HL-60 (cell line): ENCODE data around the gene PRDX2.
A peak's percentile ranks its signal among the peaks of the same experiment; 100 is the strongest.

ENCODE experiments used
- DNase-seq, 2 experiments: peaks; one replicate each; pipeline ENCODE4 v3.0.0-alpha.2; 2010 to 2020; ENCODE audit warnings: low read depth in 1 of 2, low spot score in 1 of 2
- H3K27ac ChIP-seq: fragments of 250-450 bp; sonication (Bioruptor Pico); replicated peaks from 2 replicates; pipeline ENCODE4 v1.5.1; 2020; ENCODE audit warnings: mild to moderate bottlenecking, moderate library complexity
- H3K27me3 ChIP-seq: fragments of 250-450 bp; sonication (Bioruptor Pico); 2 replicates; pipeline ENCODE4 v1.5.1; 2021; ENCODE audit warnings: mild to moderate bottlenecking, moderate library complexity; ENCODE audit not compliant: insufficient read depth, poor library complexity, severe bottlenecking
- H3K4me3 ChIP-seq: replicated peaks from 2 replicates; pipeline ENCODE4 v1.5.1; 2011; ENCODE audit warnings: mild to moderate bottlenecking, control low read depth, low read length; ENCODE audit not compliant: insufficient read depth
- GABPA ChIP-seq: IDR thresholded peaks from 2 replicates; pipeline ENCODE4 v1.6.1; 2012; ENCODE audit warnings: low read depth
- POLR2AphosphoS5 ChIP-seq: IDR thresholded peaks from 2 replicates; pipeline ENCODE4 v1.6.1; 2012; ENCODE audit warnings: low read depth
- SPI1 ChIP-seq: IDR thresholded peaks from 2 replicates; pipeline ENCODE4 v1.6.1; 2012; ENCODE audit warnings: low read depth, mild to moderate bottlenecking, borderline replicate concordance
- TF ChIP-seq, protein P1 (sequence below): IDR thresholded peaks from 2 replicates; pipeline ENCODE4 v1.6.1; 2012; ENCODE audit warnings: low read depth; ENCODE audit not compliant: insufficient replicate concordance
- TF ChIP-seq, protein P2 (sequence below): IDR thresholded peaks from one replicate; pipeline ENCODE4 v1.5.1; 2011; ENCODE audit warnings: low read length, control low read depth, inconsistent platforms; ENCODE audit not compliant: insufficient read depth

Gene PRDX2

DNA sequence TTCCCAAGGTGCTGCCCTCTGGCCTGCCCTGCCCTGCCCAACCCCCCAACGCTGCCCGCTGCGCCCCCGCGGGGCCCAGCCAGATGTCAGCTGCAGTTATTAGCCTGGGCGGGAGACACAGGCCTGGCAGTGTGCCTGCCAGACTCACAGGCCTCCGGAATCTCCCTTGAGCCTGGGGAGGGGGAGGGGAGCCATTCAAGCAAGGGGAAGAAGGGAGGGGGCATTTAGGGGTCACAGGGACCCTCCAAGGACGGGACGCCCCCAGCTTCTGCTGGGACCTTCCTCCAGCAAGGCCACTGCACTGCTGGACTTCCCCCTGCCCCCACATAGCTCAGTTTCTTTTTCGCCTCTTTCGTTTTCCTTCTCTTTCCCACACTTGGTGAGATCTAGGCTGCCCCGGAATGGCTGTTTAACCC, 12.9 kb downstream of the PRDX2 start:
- TF ChIP-seq POLR2AphosphoS5: peak; percentile 63
- TF ChIP-seq, protein P1, sequence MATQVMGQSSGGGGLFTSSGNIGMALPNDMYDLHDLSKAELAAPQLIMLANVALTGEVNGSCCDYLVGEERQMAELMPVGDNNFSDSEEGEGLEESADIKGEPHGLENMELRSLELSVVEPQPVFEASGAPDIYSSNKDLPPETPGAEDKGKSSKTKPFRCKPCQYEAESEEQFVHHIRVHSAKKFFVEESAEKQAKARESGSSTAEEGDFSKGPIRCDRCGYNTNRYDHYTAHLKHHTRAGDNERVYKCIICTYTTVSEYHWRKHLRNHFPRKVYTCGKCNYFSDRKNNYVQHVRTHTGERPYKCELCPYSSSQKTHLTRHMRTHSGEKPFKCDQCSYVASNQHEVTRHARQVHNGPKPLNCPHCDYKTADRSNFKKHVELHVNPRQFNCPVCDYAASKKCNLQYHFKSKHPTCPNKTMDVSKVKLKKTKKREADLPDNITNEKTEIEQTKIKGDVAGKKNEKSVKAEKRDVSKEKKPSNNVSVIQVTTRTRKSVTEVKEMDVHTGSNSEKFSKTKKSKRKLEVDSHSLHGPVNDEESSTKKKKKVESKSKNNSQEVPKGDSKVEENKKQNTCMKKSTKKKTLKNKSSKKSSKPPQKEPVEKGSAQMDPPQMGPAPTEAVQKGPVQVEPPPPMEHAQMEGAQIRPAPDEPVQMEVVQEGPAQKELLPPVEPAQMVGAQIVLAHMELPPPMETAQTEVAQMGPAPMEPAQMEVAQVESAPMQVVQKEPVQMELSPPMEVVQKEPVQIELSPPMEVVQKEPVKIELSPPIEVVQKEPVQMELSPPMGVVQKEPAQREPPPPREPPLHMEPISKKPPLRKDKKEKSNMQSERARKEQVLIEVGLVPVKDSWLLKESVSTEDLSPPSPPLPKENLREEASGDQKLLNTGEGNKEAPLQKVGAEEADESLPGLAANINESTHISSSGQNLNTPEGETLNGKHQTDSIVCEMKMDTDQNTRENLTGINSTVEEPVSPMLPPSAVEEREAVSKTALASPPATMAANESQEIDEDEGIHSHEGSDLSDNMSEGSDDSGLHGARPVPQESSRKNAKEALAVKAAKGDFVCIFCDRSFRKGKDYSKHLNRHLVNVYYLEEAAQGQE: no peak
- H3K4me3 ChIP-seq: peak overlapping the region; percentile 42
- peak in 1 of 2 experiments; percentile 77 for DNase-seq
- peak overlapping the region; percentile 95 for H3K27ac ChIP-seq
- H3K27me3 ChIP-seq: no peaks in the 10 kb centered on the region

DNA sequence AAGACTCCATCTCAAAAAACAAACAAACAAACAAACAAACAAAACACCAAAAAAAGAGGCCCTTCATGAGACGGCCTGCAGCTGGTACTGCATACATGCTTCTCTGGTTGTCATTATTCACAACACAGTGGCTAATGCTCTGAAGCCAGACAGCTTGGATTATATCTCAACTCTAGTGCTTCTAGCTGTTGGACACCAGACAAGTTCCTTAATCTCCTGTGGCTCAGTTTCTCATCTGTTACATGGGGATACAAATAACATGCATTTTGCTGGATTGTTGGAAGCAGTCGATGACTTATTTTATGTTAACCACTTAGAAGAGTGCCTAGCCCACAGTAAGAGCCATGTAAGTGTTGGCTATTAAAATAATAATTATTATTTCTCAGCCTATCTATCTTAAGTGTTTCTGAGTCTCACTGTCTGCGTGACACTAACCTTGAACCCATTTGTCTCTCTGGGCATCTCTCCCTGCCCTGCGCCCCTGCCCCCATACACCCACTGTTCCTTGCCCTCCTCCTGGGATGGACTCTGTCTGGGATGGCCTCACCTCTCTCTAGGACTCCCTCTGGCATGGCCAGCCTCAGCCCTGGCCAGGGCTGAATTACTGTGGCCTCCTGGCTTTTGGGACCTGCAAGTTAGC, 13.4 kb downstream of the PRDX2 start:
- Histone ChIP-seq H3K4me3 (no peak overlapping the region), H3K27ac (peak overlapping the region; percentile 95)

DNA sequence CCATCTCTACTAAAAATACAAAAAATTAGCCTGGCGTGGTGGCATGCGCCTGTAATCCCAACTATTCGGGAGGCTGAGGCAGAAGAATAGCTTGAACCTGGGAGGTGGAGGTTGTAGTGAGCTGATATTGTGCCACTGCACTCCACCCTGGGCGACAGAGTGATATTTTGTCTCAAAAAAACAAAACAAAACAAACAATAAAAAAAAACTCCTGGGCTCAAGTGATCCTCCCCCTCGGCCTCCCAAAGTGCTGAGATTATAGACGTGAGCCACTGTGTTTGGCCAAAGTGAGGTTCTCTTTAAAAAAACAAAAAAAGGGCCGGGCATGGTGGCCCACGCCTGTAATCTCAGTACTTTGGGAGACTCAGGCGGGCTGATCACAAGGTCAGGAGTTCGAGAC, 14.1 kb downstream of the PRDX2 start:
- Histone ChIP-seq H3K27ac (peak overlapping the region; percentile 95), H3K4me3 (no peak overlapping the region), H3K27me3 (no peaks in the 10 kb centered on the region)
- TF ChIP-seq SPI1 (no peak), GABPA (no peak)
- no peak for DNase-seq

More for the DNA sequence above, 13.4 kb downstream of the PRDX2 start:
- no peak for TF ChIP-seq SPI1
- TF ChIP-seq, protein P1: no peak
- TF ChIP-seq GABPA: no peak
- no peak for TF ChIP-seq POLR2AphosphoS5
- TF ChIP-seq, protein P2, sequence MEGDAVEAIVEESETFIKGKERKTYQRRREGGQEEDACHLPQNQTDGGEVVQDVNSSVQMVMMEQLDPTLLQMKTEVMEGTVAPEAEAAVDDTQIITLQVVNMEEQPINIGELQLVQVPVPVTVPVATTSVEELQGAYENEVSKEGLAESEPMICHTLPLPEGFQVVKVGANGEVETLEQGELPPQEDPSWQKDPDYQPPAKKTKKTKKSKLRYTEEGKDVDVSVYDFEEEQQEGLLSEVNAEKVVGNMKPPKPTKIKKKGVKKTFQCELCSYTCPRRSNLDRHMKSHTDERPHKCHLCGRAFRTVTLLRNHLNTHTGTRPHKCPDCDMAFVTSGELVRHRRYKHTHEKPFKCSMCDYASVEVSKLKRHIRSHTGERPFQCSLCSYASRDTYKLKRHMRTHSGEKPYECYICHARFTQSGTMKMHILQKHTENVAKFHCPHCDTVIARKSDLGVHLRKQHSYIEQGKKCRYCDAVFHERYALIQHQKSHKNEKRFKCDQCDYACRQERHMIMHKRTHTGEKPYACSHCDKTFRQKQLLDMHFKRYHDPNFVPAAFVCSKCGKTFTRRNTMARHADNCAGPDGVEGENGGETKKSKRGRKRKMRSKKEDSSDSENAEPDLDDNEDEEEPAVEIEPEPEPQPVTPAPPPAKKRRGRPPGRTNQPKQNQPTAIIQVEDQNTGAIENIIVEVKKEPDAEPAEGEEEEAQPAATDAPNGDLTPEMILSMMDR: no peak
- H3K27me3 ChIP-seq: no peaks in the 10 kb centered on the region
- DNase-seq: no peak

DNA sequence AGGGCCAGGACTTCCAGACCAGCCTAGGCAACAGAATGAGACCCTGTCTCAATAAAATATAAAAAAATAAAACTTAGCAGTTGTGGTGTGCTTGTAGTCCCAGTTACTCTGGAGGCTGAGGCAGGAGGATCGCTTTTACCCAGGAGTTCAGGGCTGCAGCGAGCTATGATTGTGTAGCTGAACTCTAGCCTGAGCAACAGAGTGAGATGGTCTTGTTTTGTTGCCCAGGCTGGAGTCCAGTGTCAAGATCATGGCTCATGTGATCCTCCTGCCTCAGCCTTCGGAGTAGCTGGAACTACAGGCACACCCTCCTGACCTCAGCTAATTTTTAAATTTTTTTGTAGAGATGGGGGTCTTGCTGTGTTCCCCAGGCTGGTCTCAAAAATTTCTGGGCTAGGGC, 14.6 kb downstream of the PRDX2 start:
- Histone ChIP-seq H3K4me3 (no peak overlapping the region), H3K27ac (peak overlapping the region; percentile 95), H3K27me3 (no peaks in the 10 kb centered on the region)
- DNase-seq: no peak
- no peak for TF ChIP-seq POLR2AphosphoS5
- TF ChIP-seq, protein P2: no peak
- no peak for TF ChIP-seq SPI1
- TF ChIP-seq, protein P1: no peak
- TF ChIP-seq GABPA: no peak
